BE2C (cell line): Measurements from ENCODE around the gene HS6ST2.
A peak's percentile ranks its signal among the peaks of the same experiment; 100 is the strongest.
"Not testable (repeated sequence)": the region's sequence is repeated elsewhere in the genome, so short reads cannot be mapped to it uniquely, and the experiment has no call there.

Source experiments
- DNase-seq: peaks from one replicate; pipeline ENCODE4 v3.0.0-alpha.2; 2020
- H3K27me3 ChIP-seq: fragments of 250-450 bp; sonication (Bioruptor Pico); 2 replicates; pipeline ENCODE4 v1.5.1; 2020; ENCODE audit warnings: mild to moderate bottlenecking
- H3K36me3 ChIP-seq: fragments of 250-450 bp; sonication (Bioruptor Pico); 2 replicates; pipeline ENCODE4 v1.5.1; 2020; ENCODE audit warnings: mild to moderate bottlenecking
- H3K4me1 ChIP-seq: fragments of 250-450 bp; sonication (Bioruptor Pico); 2 replicates; pipeline ENCODE4 v1.5.1; 2020
- H3K4me3 ChIP-seq: 2 replicates; pipeline ENCODE4 v1.5.1; 2011; ENCODE audit warnings: low read depth, low read length
- H3K9me3 ChIP-seq: fragments of 250-450 bp; sonication (Bioruptor Pico); 2 replicates; pipeline ENCODE4 v1.5.1; 2020
- TF ChIP-seq, protein P1 (sequence below): IDR thresholded peaks from 2 replicates; pipeline ENCODE4 v1.5.1; 2012; ENCODE audit warnings: mild to moderate bottlenecking, low read depth, low read length

The HS6ST2 gene

GRCh38 chrX:132953354-132953753 is 5.1 kb downstream of the HS6ST2 start:
- peak; percentile 15 for DNase-seq
- TF ChIP-seq, protein P1, sequence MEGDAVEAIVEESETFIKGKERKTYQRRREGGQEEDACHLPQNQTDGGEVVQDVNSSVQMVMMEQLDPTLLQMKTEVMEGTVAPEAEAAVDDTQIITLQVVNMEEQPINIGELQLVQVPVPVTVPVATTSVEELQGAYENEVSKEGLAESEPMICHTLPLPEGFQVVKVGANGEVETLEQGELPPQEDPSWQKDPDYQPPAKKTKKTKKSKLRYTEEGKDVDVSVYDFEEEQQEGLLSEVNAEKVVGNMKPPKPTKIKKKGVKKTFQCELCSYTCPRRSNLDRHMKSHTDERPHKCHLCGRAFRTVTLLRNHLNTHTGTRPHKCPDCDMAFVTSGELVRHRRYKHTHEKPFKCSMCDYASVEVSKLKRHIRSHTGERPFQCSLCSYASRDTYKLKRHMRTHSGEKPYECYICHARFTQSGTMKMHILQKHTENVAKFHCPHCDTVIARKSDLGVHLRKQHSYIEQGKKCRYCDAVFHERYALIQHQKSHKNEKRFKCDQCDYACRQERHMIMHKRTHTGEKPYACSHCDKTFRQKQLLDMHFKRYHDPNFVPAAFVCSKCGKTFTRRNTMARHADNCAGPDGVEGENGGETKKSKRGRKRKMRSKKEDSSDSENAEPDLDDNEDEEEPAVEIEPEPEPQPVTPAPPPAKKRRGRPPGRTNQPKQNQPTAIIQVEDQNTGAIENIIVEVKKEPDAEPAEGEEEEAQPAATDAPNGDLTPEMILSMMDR = no peak
- Histone ChIP-seq H3K9me3 (no peaks in the 10 kb centered on the region), H3K36me3 (no peaks in the 10 kb centered on the region), H3K4me1 (no peaks in the 10 kb centered on the region), H3K27me3 (peaks cover 19% of the 10 kb centered on the region), H3K4me3 (no peak overlapping the region)

GRCh38 chrX:132948648-132949260 is 9.7 kb downstream of the HS6ST2 start:
- H3K9me3 ChIP-seq = no peaks in the 10 kb centered on the region
- no peaks in the 10 kb centered on the region for H3K27me3 ChIP-seq
- no peak overlapping the region for H3K4me3 ChIP-seq
- no peaks in the 10 kb centered on the region for H3K4me1 ChIP-seq
- DNase-seq = peak; percentile 13
- TF ChIP-seq, protein P1 = peak; percentile 38
- H3K36me3 ChIP-seq = no peaks in the 10 kb centered on the region

DNA sequence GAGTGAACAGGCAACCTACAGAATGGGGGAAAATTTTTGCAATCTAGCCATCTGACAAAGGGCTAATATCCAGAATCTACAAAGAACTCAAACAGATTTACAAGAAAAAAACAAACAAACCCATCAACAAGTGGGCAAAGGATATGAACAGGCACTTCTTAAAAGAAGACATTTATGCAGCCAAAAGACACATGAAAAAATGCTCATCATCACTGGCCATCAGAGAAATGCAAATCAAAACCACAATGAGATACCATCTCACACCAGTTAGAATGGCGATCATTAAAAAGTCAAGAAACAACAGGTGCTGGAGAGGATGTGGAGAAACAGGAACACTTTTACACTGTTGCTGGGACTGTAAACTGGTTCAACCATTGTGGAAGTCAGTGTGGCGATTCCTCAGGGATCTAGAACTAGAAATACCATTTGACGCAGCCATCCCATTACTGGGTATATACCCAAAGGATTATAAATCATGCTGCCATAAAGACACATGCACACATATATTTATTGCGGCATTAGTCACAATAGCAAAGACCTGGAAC is 13.3 kb downstream of the HS6ST2 start:
- DNase-seq, H3K9me3 ChIP-seq, H3K36me3 ChIP-seq, H3K27me3 ChIP-seq, H3K4me3 ChIP-seq, H3K4me1 ChIP-seq: not testable (repeated sequence)

DNA sequence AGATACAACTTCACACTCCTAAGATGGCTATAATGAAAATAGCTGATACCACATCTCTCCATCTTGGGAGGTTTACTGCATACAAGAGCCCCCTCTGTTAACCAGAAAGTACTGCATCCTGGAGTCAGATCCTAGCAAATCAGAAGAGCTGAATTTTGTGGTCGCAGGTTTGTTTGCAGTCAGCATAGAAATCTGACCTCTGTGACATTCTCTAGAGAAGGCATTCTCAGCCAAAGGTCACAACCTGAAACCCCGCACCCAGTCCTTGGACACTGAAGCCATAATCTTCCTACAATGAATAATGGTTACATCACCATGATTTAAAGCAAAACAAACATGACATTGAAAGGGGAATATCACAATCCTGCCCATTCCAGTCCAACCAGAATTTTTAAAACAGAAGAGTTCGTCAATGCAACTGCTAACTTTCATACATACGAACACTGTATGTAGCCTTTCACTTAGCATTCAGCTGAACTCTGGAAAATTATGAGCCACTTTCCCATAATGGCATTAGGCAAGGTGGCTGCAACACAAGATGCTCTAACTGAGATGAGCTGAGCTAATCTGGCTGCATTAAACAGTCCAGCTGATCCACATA is 17.6 kb downstream of the HS6ST2 start:
- no peaks in the 10 kb centered on the region for H3K36me3 ChIP-seq
- no peaks in the 10 kb centered on the region for H3K27me3 ChIP-seq
- TF ChIP-seq, protein P1 = 0 out of 2 replicates have a peak, but pooled peaks have one; percentile 12
- no peak overlapping the region for H3K4me3 ChIP-seq
- no peaks in the 10 kb centered on the region for H3K4me1 ChIP-seq
- DNase-seq = no peak
- no peaks in the 10 kb centered on the region for H3K9me3 ChIP-seq

GRCh38 chrX:132933170-132933569 is 25.3 kb downstream of the HS6ST2 start:
- Histone ChIP-seq H3K4me3 (no peak overlapping the region), H3K27me3 (no peaks in the 10 kb centered on the region), H3K36me3 (no peaks in the 10 kb centered on the region), H3K4me1 (no peaks in the 10 kb centered on the region), H3K9me3 (no peaks in the 10 kb centered on the region)
- TF ChIP-seq, protein P1 = no peak
- no peak for DNase-seq

DNA sequence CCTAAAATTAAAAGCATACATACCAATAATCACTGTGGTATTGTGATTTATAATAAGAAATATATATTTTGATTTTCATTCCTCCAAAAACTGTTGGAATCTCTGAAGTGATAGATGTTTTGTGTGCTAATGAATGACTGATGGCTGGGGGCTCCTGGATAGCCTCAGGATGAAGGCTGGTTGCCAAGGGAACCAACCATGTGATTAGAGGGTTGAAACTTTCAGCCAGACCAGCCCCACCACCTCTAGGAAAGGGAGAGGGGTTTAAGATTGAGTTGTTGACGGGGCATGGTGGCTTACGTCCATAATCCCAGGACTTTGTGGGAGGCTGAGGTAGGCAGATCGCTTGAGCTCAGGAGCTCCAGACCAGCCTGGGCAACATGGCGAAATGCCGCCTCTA is 34.0 kb downstream of the HS6ST2 start:
- no peaks in the 10 kb centered on the region for H3K9me3 ChIP-seq
- no peaks in the 10 kb centered on the region for H3K4me1 ChIP-seq
- DNase-seq = no peak
- TF ChIP-seq, protein P1 = no peak
- no peaks in the 10 kb centered on the region for H3K27me3 ChIP-seq
- no peak overlapping the region for H3K4me3 ChIP-seq
- H3K36me3 ChIP-seq = no peaks in the 10 kb centered on the region
